HepG2 (cell line): ENCODE results near the gene PXMP4.

Experiments
- CTCF ChIP-seq: sonication (generic); formaldehyde crosslinking; IDR thresholded peaks from 2 replicates; pipeline ENCODE4 v1.5.0; 2020; ENCODE audit warnings: mild to moderate bottlenecking, missing genetic modification reagents, moderate library complexity
- MAZ ChIP-seq, 2 experiments: sonication (generic) in 1 of 2; formaldehyde crosslinking in 1 of 2; IDR thresholded peaks; 2 replicates each; pipeline versions ENCODE4 v1.5.0 to v1.6.1; 2012 to 2020; ENCODE audit warnings: low read depth in 2 of 2, mild to moderate bottlenecking in 2 of 2, borderline replicate concordance in 1 of 2, improper control_type of control experiment in 1 of 2, low read length in 1 of 2, missing genetic modification reagents in 1 of 2, moderate library complexity in 1 of 2
- SALL2 ChIP-seq: sonication (generic); formaldehyde crosslinking; IDR thresholded peaks from 2 replicates; pipeline ENCODE4 v1.8.1; 2023; ENCODE audit warnings: mild to moderate bottlenecking, missing genetic modification reagents, inconsistent platforms
- YY1 ChIP-seq: IDR thresholded peaks from 2 replicates; pipeline ENCODE4 v1.6.1; 2011; ENCODE audit warnings: low read length, low read depth, moderate library complexity, mild to moderate bottlenecking; ENCODE audit not compliant: insufficient read depth, insufficient replicate concordance
- ZEB1 ChIP-seq: IDR thresholded peaks from 2 replicates; pipeline ENCODE4 v1.6.1; 2012; ENCODE audit warnings: mild to moderate bottlenecking, low read depth, inconsistent platforms; ENCODE audit not compliant: insufficient replicate concordance
- ZNF292 ChIP-seq: sonication (generic); formaldehyde crosslinking; IDR thresholded peaks from 2 replicates; pipeline ENCODE4 v1.8.1; 2022; ENCODE audit warnings: mild to moderate bottlenecking, low read depth, missing genetic modification reagents, borderline replicate concordance
- TF ChIP-seq, protein P1 (sequence below): sonication (generic); formaldehyde crosslinking; IDR thresholded peaks from 2 replicates; pipeline ENCODE4 v1.5.0; 2020; ENCODE audit warnings: mild to moderate bottlenecking, missing genetic modification reagents, borderline replicate concordance
- TF ChIP-seq, protein P2 (sequence below): sonication (generic); formaldehyde crosslinking; IDR thresholded peaks from 2 replicates; pipeline ENCODE4 v1.4.0; 2020; ENCODE audit warnings: missing genetic modification reagents, borderline replicate concordance
- TF ChIP-seq, protein P3 (sequence below): IDR thresholded peaks from 2 replicates; pipeline ENCODE4 v1.6.1; 2016; ENCODE audit warnings: control low read depth

GRCh38 chr20:33662172-33662571 is 57.9 kb downstream of the PXMP4 start, which contains the start of gene C20orf144:
- TF ChIP-seq, protein P1, sequence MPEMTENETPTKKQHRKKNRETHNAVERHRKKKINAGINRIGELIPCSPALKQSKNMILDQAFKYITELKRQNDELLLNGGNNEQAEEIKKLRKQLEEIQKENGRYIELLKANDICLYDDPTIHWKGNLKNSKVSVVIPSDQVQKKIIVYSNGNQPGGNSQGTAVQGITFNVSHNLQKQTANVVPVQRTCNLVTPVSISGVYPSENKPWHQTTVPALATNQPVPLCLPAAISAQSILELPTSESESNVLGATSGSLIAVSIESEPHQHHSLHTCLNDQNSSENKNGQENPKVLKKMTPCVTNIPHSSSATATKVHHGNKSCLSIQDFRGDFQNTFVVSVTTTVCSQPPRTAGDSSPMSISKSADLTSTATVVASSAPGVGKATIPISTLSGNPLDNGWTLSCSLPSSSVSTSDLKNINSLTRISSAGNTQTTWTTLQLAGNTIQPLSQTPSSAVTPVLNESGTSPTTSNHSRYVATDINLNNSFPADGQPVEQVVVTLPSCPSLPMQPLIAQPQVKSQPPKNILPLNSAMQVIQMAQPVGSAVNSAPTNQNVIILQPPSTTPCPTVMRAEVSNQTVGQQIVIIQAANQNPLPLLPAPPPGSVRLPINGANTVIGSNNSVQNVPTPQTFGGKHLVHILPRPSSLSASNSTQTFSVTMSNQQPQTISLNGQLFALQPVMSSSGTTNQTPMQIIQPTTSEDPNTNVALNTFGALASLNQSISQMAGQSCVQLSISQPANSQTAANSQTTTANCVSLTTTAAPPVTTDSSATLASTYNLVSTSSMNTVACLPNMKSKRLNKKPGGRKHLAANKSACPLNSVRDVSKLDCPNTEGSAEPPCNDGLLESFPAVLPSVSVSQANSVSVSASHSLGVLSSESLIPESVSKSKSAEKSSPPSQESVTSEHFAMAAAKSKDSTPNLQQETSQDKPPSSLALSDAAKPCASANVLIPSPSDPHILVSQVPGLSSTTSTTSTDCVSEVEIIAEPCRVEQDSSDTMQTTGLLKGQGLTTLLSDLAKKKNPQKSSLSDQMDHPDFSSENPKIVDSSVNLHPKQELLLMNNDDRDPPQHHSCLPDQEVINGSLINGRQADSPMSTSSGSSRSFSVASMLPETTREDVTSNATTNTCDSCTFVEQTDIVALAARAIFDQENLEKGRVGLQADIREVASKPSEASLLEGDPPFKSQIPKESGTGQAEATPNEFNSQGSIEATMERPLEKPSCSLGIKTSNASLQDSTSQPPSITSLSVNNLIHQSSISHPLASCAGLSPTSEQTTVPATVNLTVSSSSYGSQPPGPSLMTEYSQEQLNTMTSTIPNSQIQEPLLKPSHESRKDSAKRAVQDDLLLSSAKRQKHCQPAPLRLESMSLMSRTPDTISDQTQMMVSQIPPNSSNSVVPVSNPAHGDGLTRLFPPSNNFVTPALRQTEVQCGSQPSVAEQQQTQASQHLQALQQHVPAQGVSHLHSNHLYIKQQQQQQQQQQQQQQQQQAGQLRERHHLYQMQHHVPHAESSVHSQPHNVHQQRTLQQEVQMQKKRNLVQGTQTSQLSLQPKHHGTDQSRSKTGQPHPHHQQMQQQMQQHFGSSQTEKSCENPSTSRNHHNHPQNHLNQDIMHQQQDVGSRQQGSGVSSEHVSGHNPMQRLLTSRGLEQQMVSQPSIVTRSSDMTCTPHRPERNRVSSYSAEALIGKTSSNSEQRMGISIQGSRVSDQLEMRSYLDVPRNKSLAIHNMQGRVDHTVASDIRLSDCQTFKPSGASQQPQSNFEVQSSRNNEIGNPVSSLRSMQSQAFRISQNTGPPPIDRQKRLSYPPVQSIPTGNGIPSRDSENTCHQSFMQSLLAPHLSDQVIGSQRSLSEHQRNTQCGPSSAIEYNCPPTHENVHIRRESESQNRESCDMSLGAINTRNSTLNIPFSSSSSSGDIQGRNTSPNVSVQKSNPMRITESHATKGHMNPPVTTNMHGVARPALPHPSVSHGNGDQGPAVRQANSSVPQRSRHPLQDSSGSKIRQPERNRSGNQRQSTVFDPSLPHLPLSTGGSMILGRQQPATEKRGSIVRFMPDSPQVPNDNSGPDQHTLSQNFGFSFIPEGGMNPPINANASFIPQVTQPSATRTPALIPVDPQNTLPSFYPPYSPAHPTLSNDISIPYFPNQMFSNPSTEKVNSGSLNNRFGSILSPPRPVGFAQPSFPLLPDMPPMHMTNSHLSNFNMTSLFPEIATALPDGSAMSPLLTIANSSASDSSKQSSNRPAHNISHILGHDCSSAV (CRISPR knock-in tag), result no peak
- TF ChIP-seq MAZ (IDR thresholded peaks at IDR 0.05; ENCODE audit: borderline replicate concordance, low read depth, low read length) (no peak), MAZ (CRISPR knock-in tag; IDR thresholded peaks at IDR 0.05; ENCODE audit: low read depth) (no peak), CTCF (CRISPR knock-in tag) (no peak), SALL2 (no peak), YY1 (no peak), ZNF292 (CRISPR knock-in tag) (no peak), ZEB1 (no peak)
- TF ChIP-seq, protein P2, sequence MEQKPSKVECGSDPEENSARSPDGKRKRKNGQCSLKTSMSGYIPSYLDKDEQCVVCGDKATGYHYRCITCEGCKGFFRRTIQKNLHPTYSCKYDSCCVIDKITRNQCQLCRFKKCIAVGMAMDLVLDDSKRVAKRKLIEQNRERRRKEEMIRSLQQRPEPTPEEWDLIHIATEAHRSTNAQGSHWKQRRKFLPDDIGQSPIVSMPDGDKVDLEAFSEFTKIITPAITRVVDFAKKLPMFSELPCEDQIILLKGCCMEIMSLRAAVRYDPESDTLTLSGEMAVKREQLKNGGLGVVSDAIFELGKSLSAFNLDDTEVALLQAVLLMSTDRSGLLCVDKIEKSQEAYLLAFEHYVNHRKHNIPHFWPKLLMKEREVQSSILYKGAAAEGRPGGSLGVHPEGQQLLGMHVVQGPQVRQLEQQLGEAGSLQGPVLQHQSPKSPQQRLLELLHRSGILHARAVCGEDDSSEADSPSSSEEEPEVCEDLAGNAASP (CRISPR knock-in tag), result no peak
- TF ChIP-seq, protein P3, sequence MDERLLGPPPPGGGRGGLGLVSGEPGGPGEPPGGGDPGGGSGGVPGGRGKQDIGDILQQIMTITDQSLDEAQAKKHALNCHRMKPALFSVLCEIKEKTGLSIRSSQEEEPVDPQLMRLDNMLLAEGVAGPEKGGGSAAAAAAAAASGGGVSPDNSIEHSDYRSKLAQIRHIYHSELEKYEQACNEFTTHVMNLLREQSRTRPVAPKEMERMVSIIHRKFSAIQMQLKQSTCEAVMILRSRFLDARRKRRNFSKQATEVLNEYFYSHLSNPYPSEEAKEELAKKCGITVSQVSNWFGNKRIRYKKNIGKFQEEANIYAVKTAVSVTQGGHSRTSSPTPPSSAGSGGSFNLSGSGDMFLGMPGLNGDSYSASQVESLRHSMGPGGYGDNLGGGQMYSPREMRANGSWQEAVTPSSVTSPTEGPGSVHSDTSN (CRISPR knock-in tag), result no peak
